Astrocyte (in vitro differentiated cells and primary cell): ENCODE data around the gene TAF3.

Experiments used
- CTCF ChIP-seq: IDR thresholded peaks from 2 replicates; pipeline ENCODE4 v1.5.1; 2011; ENCODE audit warnings: low read depth, mild to moderate bottlenecking, inconsistent platforms, low read length, moderate library complexity; ENCODE audit not compliant: insufficient read depth
- EZH2 ChIP-seq: IDR thresholded peaks from 2 replicates; pipeline ENCODE4 v1.6.1; 2012; ENCODE audit warnings: mild to moderate bottlenecking, low read length, inconsistent platforms; ENCODE audit not compliant: insufficient read depth

GRCh38 chr10:7887174-7887816 lies 69.0 kb downstream of the TAF3 start:
- no peak for TF ChIP-seq CTCF
- no peak for TF ChIP-seq EZH2
